OCI-LY1 (cell line): Measurements from ENCODE around the gene MAVS.

Experiments used
- H2AFZ ChIP-seq: fragments of 200-600 bp; sonication (generic), shearing (Covaris generic); 2 replicates; pipeline ENCODE4 v1.6.0; 2014; ENCODE audit warnings: antibody characterized with exemption, mild to moderate bottlenecking, low read length
- H3F3A ChIP-seq: fragments of 200-600 bp; sonication (generic), shearing (Covaris generic); 2 replicates; pipeline ENCODE4 v1.6.0; 2014; ENCODE audit warnings: mild to moderate bottlenecking, antibody characterized with exemption, low read length, moderate library complexity; ENCODE audit not compliant: insufficient read depth
- H3K27ac ChIP-seq: fragments of 200-600 bp; sonication (generic); 2 replicates; pipeline ENCODE4 v1.5.1; 2014; ENCODE audit warnings: low read length, mixed run types, mild to moderate bottlenecking, low read depth; ENCODE audit not compliant: poor library complexity, severe bottlenecking
- H3K27me3 ChIP-seq: fragments of 200-600 bp; sonication (generic); 2 replicates; pipeline ENCODE4 v1.6.0; 2014; ENCODE audit warnings: antibody characterized with exemption, mild to moderate bottlenecking, low read length, moderate library complexity; ENCODE audit not compliant: insufficient read depth
- H3K36me3 ChIP-seq: fragments of 200-600 bp; sonication (generic); 2 replicates; pipeline ENCODE4 v1.6.1; 2014; ENCODE audit warnings: mild to moderate bottlenecking, antibody characterized with exemption, low read length, moderate library complexity, mixed read lengths; ENCODE audit not compliant: insufficient read depth
- H3K4me1 ChIP-seq: fragments of 200-600 bp; sonication (generic); 2 replicates; pipeline ENCODE4 v1.5.1; 2014; ENCODE audit warnings: mild to moderate bottlenecking, low read length, moderate library complexity; ENCODE audit not compliant: insufficient read depth, severe bottlenecking
- H3K4me2 ChIP-seq: fragments of 200-600 bp; sonication (generic), shearing (Covaris generic); 2 replicates; pipeline ENCODE4 v1.6.1; 2014; ENCODE audit warnings: low read length
- H3K4me3 ChIP-seq: fragments of 200-600 bp; sonication (generic); 2 replicates; pipeline ENCODE4 v1.5.1; 2014; ENCODE audit warnings: low read length, low read depth, mild to moderate bottlenecking, mixed read lengths; ENCODE audit not compliant: poor library complexity, severe bottlenecking
- H3K79me2 ChIP-seq: fragments of 200-600 bp; shearing (Covaris generic); 2 replicates; pipeline ENCODE4 v1.6.1; 2016; ENCODE audit warnings: mixed run types, low read length, mixed read lengths; ENCODE audit not compliant: insufficient read depth
- H3K9ac ChIP-seq: fragments of 200-600 bp; sonication (generic), shearing (Covaris generic); 2 replicates; pipeline ENCODE4 v1.6.1; 2014; ENCODE audit warnings: mild to moderate bottlenecking, low read length, mixed read lengths
- H3K9me2 ChIP-seq: fragments of 200-600 bp; sonication (generic), shearing (Covaris generic); 2 replicates; pipeline ENCODE4 v1.6.1; 2014; ENCODE audit warnings: low read depth, mild to moderate bottlenecking, low read length, mixed read lengths
- H3K9me3 ChIP-seq: fragments of 200-600 bp; shearing (Covaris generic); 2 replicates; pipeline ENCODE4 v1.6.1; 2014; ENCODE audit warnings: low read length, mixed read lengths
- H4K20me1 ChIP-seq: fragments of 200-600 bp; sonication (generic), shearing (Covaris generic); 2 replicates; pipeline ENCODE4 v1.6.0; 2016; ENCODE audit warnings: mild to moderate bottlenecking, low read length; ENCODE audit not compliant: insufficient read depth
- CTCF ChIP-seq: fragments of 200-600 bp; sonication (generic), shearing (Covaris generic); IDR thresholded peaks from 2 replicates; pipeline ENCODE4 v1.5.1; 2017; ENCODE audit warnings: mild to moderate bottlenecking, antibody characterized with exemption, low read length, moderate library complexity, mixed read lengths
- EZH2 ChIP-seq: fragments of 200-600 bp; sonication (generic), shearing (Covaris generic); IDR thresholded peaks from 2 replicates; pipeline ENCODE4 v1.8.0; 2017; ENCODE audit warnings: borderline replicate concordance, mixed run types, mild to moderate bottlenecking, antibody characterized with exemption, low read length, moderate library complexity, mixed read lengths

The MAVS gene

GRCh38 chr20:3901028-3901705, 54.5 kb downstream of the MAVS start:
- TF ChIP-seq CTCF = no peak
- TF ChIP-seq EZH2 = no peak
- Histone ChIP-seq H3K4me3 (no peak overlapping the region), H3F3A (no peaks in the 10 kb centered on the region), H3K4me1 (peaks cover 76% of the 10 kb centered on the region), H3K79me2 (peaks cover 100% of the 10 kb centered on the region), H3K4me2 (no peak overlapping the region), H4K20me1 (no peaks in the 10 kb centered on the region), H3K9ac (no peak overlapping the region), H3K9me3 (no peaks in the 10 kb centered on the region), H3K27me3 (no peaks in the 10 kb centered on the region), H2AFZ (no peak overlapping the region), H3K27ac (no peak overlapping the region), H3K9me2 (no peaks in the 10 kb centered on the region), H3K36me3 (peaks cover 24% of the 10 kb centered on the region)

GRCh38 chr20:3901706-3902440, 55.2 kb downstream of the MAVS start:
- Histone ChIP-seq H3F3A (no peaks in the 10 kb centered on the region), H3K36me3 (peaks cover 17% of the 10 kb centered on the region; the same call in 1 of the 2 replicates), H3K4me3 (no peak overlapping the region), H4K20me1 (no peaks in the 10 kb centered on the region), H3K9ac (no peak overlapping the region), H3K9me3 (no peaks in the 10 kb centered on the region), H3K27ac (no peak overlapping the region), H2AFZ (no peak overlapping the region), H3K4me2 (no peak overlapping the region), H3K79me2 (peaks cover 100% of the 10 kb centered on the region), H3K9me2 (no peaks in the 10 kb centered on the region), H3K4me1 (peaks cover 76% of the 10 kb centered on the region), H3K27me3 (no peaks in the 10 kb centered on the region)
- TF ChIP-seq CTCF = no peak
- no peak for TF ChIP-seq EZH2

- Histone ChIP-seq H2AFZ (no peak overlapping the region), H3K9ac (no peak overlapping the region), H3K79me2 (peaks cover 100% of the 10 kb centered on the region), H3F3A (no peaks in the 10 kb centered on the region), H3K36me3 (peaks cover 17% of the 10 kb centered on the region; the same call in 1 of the 2 replicates), H4K20me1 (no peaks in the 10 kb centered on the region), H3K27me3 (no peaks in the 10 kb centered on the region), H3K27ac (no peak overlapping the region), H3K9me2 (no peaks in the 10 kb centered on the region), H3K4me3 (no peak overlapping the region), H3K4me1 (peaks cover 76% of the 10 kb centered on the region), H3K9me3 (no peaks in the 10 kb centered on the region), H3K4me2 (no peak overlapping the region)
- TF ChIP-seq CTCF (no peak), EZH2 (no peak)
These were observed 55.8 kb downstream of the MAVS start for GRCh38 chr20:3902446-3902845.
